ENCODE results near the gene THRB. TPM values are rescaled to one million over a fixed set of nuclear protein-coding genes. Genes with fewer than 3 reads are reported as not detected.

THRB gene
- total and polyA plus RNA-seq, 2 donors (not counting 3 experiments of a cell fraction or from before 2014, with no cell fraction given) = 0.06 TPM; not detected in 1

GRCh38 chr3:24365168-24365567 lies 129.5 kb downstream of the THRB start:
- H3K27ac ChIP-seq (ENCODE audit: insufficient read depth, low read depth, low read length) = peak overlapping the region; percentile 29
- intact Hi-C loops (cut with micrococcal nuclease) = loop anchor here (1.0 to 2.0 kb wide), 3 partner anchors 52 to 420 kb away; partner anchors contain the start of genes NR1D2 and THRB
- DNase-seq (ENCODE audit: low read depth, low spot score) (peak; percentile 97), FAIRE-seq (peak; percentile 97)
- H3K79me2 ChIP-seq (ENCODE audit: control insufficient read depth, insufficient read depth, low read length) = no peaks in the 10 kb centered on the region
- no peak overlapping the region for H3K9ac ChIP-seq (replicated peaks; ENCODE audit: extremely low read depth, insufficient read depth, low read length)
- no peaks in the 10 kb centered on the region for H3K9me3 ChIP-seq (replicated peaks; ENCODE audit: control insufficient read depth, insufficient read depth, low read length)
- no peaks in the 10 kb centered on the region for H3K9me1 ChIP-seq (replicated peaks; ENCODE audit: control insufficient read depth, extremely low read depth, insufficient read depth, low read length)
- H3K27me3 ChIP-seq (ENCODE audit: control insufficient read depth in 2 of 2, insufficient read depth in 2 of 2, low read length in 2 of 2) = no peaks in the 10 kb centered on the region
- H3K36me3 ChIP-seq (ENCODE audit: control insufficient read depth in 2 of 2, extremely low read depth in 1 of 2, insufficient read depth in 2 of 2, low read length in 2 of 2) = no peaks in the 10 kb centered on the region
- H3K4me3 ChIP-seq (replicated peaks in 1 of 3; ENCODE audit: insufficient read depth in 1 of 3, low read depth in 1 of 3, low read length in 3 of 3) = no peak overlapping the region
- POLR2A ChIA-PET = no interaction called here
- CTCF ChIA-PET = interaction anchor here (0.9 to 1.8 kb wide), 10 partner anchors 9 to 319 kb away, joined by 3 to 10 read pairs (median 4); no protein-coding TSS in a partner anchor
- H3K4me1 ChIP-seq (ENCODE audit: control insufficient read depth, extremely low read depth, insufficient read depth, low read length) = peaks cover 12% of the 10 kb centered on the region
- dilution Hi-C loops (cut with MboI; ENCODE audit: extremely low pct_ligation_motif_present, low sequenced_read_pairs) = no loop called here
- H3K4me2 ChIP-seq (ENCODE audit: insufficient read depth, low read length) = peak overlapping the region; percentile 66
- TF ChIP-seq CTCF (IDR thresholded peaks at IDR 0.05; ENCODE audit: extremely low read depth in 1 of 2, insufficient read depth in 1 of 2, low read depth in 1 of 2, low read length in 2 of 2) (peak in 1 of 2 donors; percentile 2), GATA2 (IDR thresholded peaks at IDR 0.05; ENCODE audit: insufficient read depth, insufficient read length, low read depth, low read length) (peak; percentile 33), MAX (IDR thresholded peaks at IDR 0.05; ENCODE audit: insufficient read depth, insufficient read length) (no peak), MYC (IDR thresholded peaks at IDR 0.05; ENCODE audit: low read depth, low read length) (no peak), POLR2A (IDR thresholded peaks at IDR 0.05; ENCODE audit: low read depth, low read length) (peak; percentile 26), POLR2AphosphoS5 (IDR thresholded peaks at IDR 0.05; ENCODE audit: insufficient read depth, low read depth, low read length) (peak; percentile 75), FOS (IDR thresholded peaks at IDR 0.05; ENCODE audit: borderline replicate concordance, insufficient read depth, low read length) (peak; percentile 94), JUN (IDR thresholded peaks at IDR 0.05; ENCODE audit: borderline replicate concordance, insufficient read depth, insufficient read length, low read depth) (peak; percentile 89)
- H4K20me1 ChIP-seq (replicated peaks; ENCODE audit: control insufficient read depth, extremely low read depth, insufficient read depth, low read length) = no peaks in the 10 kb centered on the region
- no peak overlapping the region for H2AFZ ChIP-seq (ENCODE audit: low read depth, low read length)
- no TSS peak for BruUV-seq (replicated peaks)

Measured in endothelial cell of umbilical vein (primary cell).